Mesodermal cell (in vitro differentiated cells): ENCODE data around the gene SNRPN. TPM values are rescaled to one million over a fixed set of nuclear protein-coding genes. Genes with fewer than 3 reads are reported as not detected.
"Not testable (repeated sequence)": the region's sequence is repeated elsewhere in the genome, so short reads cannot be mapped to it uniquely, and the experiment has no call there.

Experiments
- H3K27ac ChIP-seq: 2 replicates; pipeline ENCODE4 v1.7.0; 2013; ENCODE audit warnings: mild to moderate bottlenecking, low read depth, low read length, moderate library complexity; ENCODE audit not compliant: severe bottlenecking
- H3K36me3 ChIP-seq: 2 replicates; pipeline ENCODE4 v1.7.1; 2013; ENCODE audit warnings: mild to moderate bottlenecking, low read length, moderate library complexity; ENCODE audit not compliant: control insufficient read depth, insufficient read depth
- H3K4me1 ChIP-seq: one replicate; pipeline ENCODE4 v1.7.1; 2013; ENCODE audit warnings: mild to moderate bottlenecking, low read length; ENCODE audit not compliant: insufficient read depth, control insufficient read depth, poor library complexity, severe bottlenecking
- H3K4me3 ChIP-seq: 2 replicates; pipeline ENCODE4 v1.7.0; 2013; ENCODE audit warnings: low read length, control low read depth, mild to moderate bottlenecking; ENCODE audit not compliant: insufficient read depth, poor library complexity, severe bottlenecking; ENCODE audit errors: extremely low read depth
- H3K9me3 ChIP-seq: 2 replicates; pipeline ENCODE4 v1.7.1; 2013; ENCODE audit warnings: mild to moderate bottlenecking, low read length, moderate library complexity; ENCODE audit not compliant: control insufficient read depth
- WGBS, 2 experiments: methylation state at CpG; one replicate each; pipeline ENCODE4 v1.1.5; 2013; ENCODE audit warnings: missing lambda C conversion rate in 2 of 2; ENCODE audit not compliant: insufficient coverage in 2 of 2; 5-methylcytosine and 5-hydroxymethylcytosine counted together
- polyA plus RNA-seq, 2 experiments: library from polyadenylated mRNA; stranded (reverse); fragments of 50-300 nt; gene quantifications; one replicate each; pipeline ENCODE4 v1.2.3, GENCODE V29; 2013

The SNRPN gene
- 260 TPM for polyA plus RNA-seq (2013, experiment 1 of 2)
- 240 TPM for polyA plus RNA-seq (2013, experiment 2 of 2)

- Histone ChIP-seq H3K4me3 (peak within 1 kb of the TSS; percentile 69), H3K4me1 (no peaks in the 10 kb centered on the region), H3K36me3 (peaks cover 3% of the 10 kb centered on the region), H3K9me3 (no peaks in the 10 kb centered on the region), H3K27ac (peak within 1 kb of the TSS; percentile 84)
- 35 to 42% methylated on average over 28 to 31 of the region's 47 CpGs for WGBS, 2 experiments
Measured at GRCh38 chr15:24954783-24955530, at the start of gene SNRPN, which contains the start of gene SNURF. Gene SNRPN (plus strand): TSS chr15:24954987. CDS start chr15:24974454, 19,467 bp downstream. Gene SNURF (plus strand): TSS chr15:24954987. CDS start chr15:24955049, 62 bp downstream.

GRCh38 chr15:24916305-24917009, 38.3 kb upstream of the SNRPN start:
- H3K4me3 ChIP-seq = no peak overlapping the region
- H3K27ac ChIP-seq = no peak overlapping the region
- H3K4me1 ChIP-seq = no peaks in the 10 kb centered on the region
- peaks cover 34% of the 10 kb centered on the region for H3K36me3 ChIP-seq
- 84 to 86% methylated on average over 7 of the region's 8 CpGs for WGBS, 2 experiments
- H3K9me3 ChIP-seq = peaks cover 5% of the 10 kb centered on the region

- H3K9me3 ChIP-seq = no peaks in the 10 kb centered on the region
- H3K27ac ChIP-seq = no peak overlapping the region
- H3K4me3 ChIP-seq = no peak overlapping the region
- H3K36me3 ChIP-seq = peaks cover 33% of the 10 kb centered on the region
- 91 to 97% methylated on average over 9 of the region's 14 CpGs for WGBS, 2 experiments
- no peaks in the 10 kb centered on the region for H3K4me1 ChIP-seq
Measured at GRCh38 chr15:24917431-24917830, 37.4 kb upstream of the SNRPN start.

GRCh38 chr15:24919446-24919845, 35.3 kb upstream of the SNRPN start:
- Histone ChIP-seq H3K27ac (no peak overlapping the region), H3K4me1 (no peaks in the 10 kb centered on the region), H3K4me3 (no peak overlapping the region), H3K36me3 (peaks cover 32% of the 10 kb centered on the region), H3K9me3 (no peaks in the 10 kb centered on the region)
- 79 to 100% methylated on average over 2 of the region's 2 CpGs for WGBS, 2 experiments

GRCh38 chr15:24922781-24923180, 32.0 kb upstream of the SNRPN start:
- H3K4me1 ChIP-seq = not testable (repeated sequence)
- WGBS, 2 experiments = 80 to 96% methylated on average over 1 to 6 of the region's 6 CpGs

GRCh38 chr15:24924153-24924552, 30.6 kb upstream of the SNRPN start:
- Histone ChIP-seq H3K36me3 (peaks cover 34% of the 10 kb centered on the region), H3K9me3 (peaks cover 4% of the 10 kb centered on the region), H3K4me1 (no peaks in the 10 kb centered on the region), H3K4me3 (no peak overlapping the region), H3K27ac (no peak overlapping the region)
- WGBS, 2 experiments = 83 to 85% methylated on average over 3 of the region's 3 CpGs

More at GRCh38 chr15:24922781-24923180, 32.0 kb upstream of the SNRPN start:
- H3K4me3 ChIP-seq, H3K9me3 ChIP-seq, H3K27ac ChIP-seq: not testable (repeated sequence)
- H3K36me3 ChIP-seq = peaks cover 32% of the 10 kb centered on the region

- H3K9me3 ChIP-seq = peaks cover 4% of the 10 kb centered on the region
- H3K27ac ChIP-seq = no peak overlapping the region
- H3K4me3 ChIP-seq = no peak overlapping the region
- H3K4me1 ChIP-seq = no peaks in the 10 kb centered on the region
- 82 to 83% methylated on average over 1 to 2 of the region's 2 CpGs for WGBS, 2 experiments
- H3K36me3 ChIP-seq = peaks cover 34% of the 10 kb centered on the region
Measured at GRCh38 chr15:24924621-24925020, 30.2 kb upstream of the SNRPN start.

GRCh38 chr15:24931874-24932732, 22.7 kb upstream of the SNRPN start:
- H3K36me3 ChIP-seq = peaks cover 13% of the 10 kb centered on the region
- WGBS, 2 experiments = 80 to 81% methylated on average over 9 of the region's 10 CpGs
- H3K4me1 ChIP-seq, H3K27ac ChIP-seq, H3K9me3 ChIP-seq, H3K4me3 ChIP-seq: not testable (repeated sequence)

- H3K36me3 ChIP-seq = peaks cover 11% of the 10 kb centered on the region
- H3K9me3 ChIP-seq = peaks cover 5% of the 10 kb centered on the region
- 87 to 93% methylated on average over 2 to 3 of the region's 7 CpGs for WGBS, 2 experiments
- no peak overlapping the region for H3K27ac ChIP-seq
- H3K4me1 ChIP-seq = no peaks in the 10 kb centered on the region
- no peak overlapping the region for H3K4me3 ChIP-seq
Measured at GRCh38 chr15:24933716-24934115, 21.1 kb upstream of the SNRPN start.

- 54 to 80% methylated on average over 2 to 3 of the region's 3 CpGs for WGBS, 2 experiments
- peaks cover 11% of the 10 kb centered on the region for H3K36me3 ChIP-seq
- H3K9me3 ChIP-seq, H3K4me1 ChIP-seq, H3K27ac ChIP-seq, H3K4me3 ChIP-seq: not testable (repeated sequence)
Measured at GRCh38 chr15:24938224-24938623, 16.6 kb upstream of the SNRPN start.
